ENCODE measurements around the gene DNASE1.
"Not testable (repeated sequence)": the region's sequence is repeated elsewhere in the genome, so short reads cannot be mapped to it uniquely, and the experiment has no call there.

DNASE1 gene

GRCh38 chr16:3655396-3656159 lies 1.1 kb downstream of the DNASE1 start:
- H3K9me3 ChIP-seq (ENCODE audit: insufficient read depth, low read length, severe bottlenecking), result no peaks in the 10 kb centered on the region
- H3K4me1 ChIP-seq (ENCODE audit: insufficient read depth, low read length), result no peaks in the 10 kb centered on the region
- H4K20me1 ChIP-seq (ENCODE audit: insufficient read depth, low read length), result peaks cover 2% of the 10 kb centered on the region
- H3K36me3 ChIP-seq (ENCODE audit: insufficient read depth, low read length), result peaks cover 70% of the 10 kb centered on the region
- H3K9ac ChIP-seq (ENCODE audit: low read depth, low read length), result no peak overlapping the region
- no peak overlapping the region for H3K4me2 ChIP-seq (ENCODE audit: insufficient read depth, low read length)
- H3K79me2 ChIP-seq (ENCODE audit: insufficient read depth, low read length), result no peaks in the 10 kb centered on the region
- no peak overlapping the region for H3K4me3 ChIP-seq (ENCODE audit: low read depth in 1 of 2, low read length in 2 of 2)
- H2AFZ ChIP-seq (ENCODE audit: low read depth, low read length), result no peak overlapping the region
- H3K27ac ChIP-seq (ENCODE audit: low read length), result no peak overlapping the region
- DNase-seq (no peak), ATAC-seq (ENCODE audit: insufficient read depth, low read depth) (no peak)
- TF ChIP-seq, protein P1, sequence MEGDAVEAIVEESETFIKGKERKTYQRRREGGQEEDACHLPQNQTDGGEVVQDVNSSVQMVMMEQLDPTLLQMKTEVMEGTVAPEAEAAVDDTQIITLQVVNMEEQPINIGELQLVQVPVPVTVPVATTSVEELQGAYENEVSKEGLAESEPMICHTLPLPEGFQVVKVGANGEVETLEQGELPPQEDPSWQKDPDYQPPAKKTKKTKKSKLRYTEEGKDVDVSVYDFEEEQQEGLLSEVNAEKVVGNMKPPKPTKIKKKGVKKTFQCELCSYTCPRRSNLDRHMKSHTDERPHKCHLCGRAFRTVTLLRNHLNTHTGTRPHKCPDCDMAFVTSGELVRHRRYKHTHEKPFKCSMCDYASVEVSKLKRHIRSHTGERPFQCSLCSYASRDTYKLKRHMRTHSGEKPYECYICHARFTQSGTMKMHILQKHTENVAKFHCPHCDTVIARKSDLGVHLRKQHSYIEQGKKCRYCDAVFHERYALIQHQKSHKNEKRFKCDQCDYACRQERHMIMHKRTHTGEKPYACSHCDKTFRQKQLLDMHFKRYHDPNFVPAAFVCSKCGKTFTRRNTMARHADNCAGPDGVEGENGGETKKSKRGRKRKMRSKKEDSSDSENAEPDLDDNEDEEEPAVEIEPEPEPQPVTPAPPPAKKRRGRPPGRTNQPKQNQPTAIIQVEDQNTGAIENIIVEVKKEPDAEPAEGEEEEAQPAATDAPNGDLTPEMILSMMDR (IDR thresholded peaks at IDR 0.05; ENCODE audit: borderline replicate concordance, extremely low read depth, low read length, poor library complexity, severe bottlenecking), result no peak
- no peak for TF ChIP-seq EZH2 (IDR thresholded peaks at IDR 0.05; ENCODE audit: borderline replicate concordance, low read depth, low read length, severe bottlenecking)
- no peaks in the 10 kb centered on the region for H3K27me3 ChIP-seq (ENCODE audit: insufficient read depth, low read length, poor library complexity)

GRCh38 chr16:3656160-3656490 lies 1.6 kb downstream of the DNASE1 start:
- not testable (repeated sequence) for H4K20me1 ChIP-seq (ENCODE audit: insufficient read depth, low read length); DNase-seq; H3K9me3 ChIP-seq (ENCODE audit: insufficient read depth, low read length, severe bottlenecking); H3K4me1 ChIP-seq (ENCODE audit: insufficient read depth, low read length); H2AFZ ChIP-seq (ENCODE audit: low read depth, low read length); H3K27me3 ChIP-seq (ENCODE audit: insufficient read depth, low read length, poor library complexity); H3K27ac ChIP-seq (ENCODE audit: low read length); H3K4me3 ChIP-seq (ENCODE audit: low read depth in 1 of 2, low read length in 2 of 2); H3K9ac ChIP-seq (ENCODE audit: low read depth, low read length); H3K4me2 ChIP-seq (ENCODE audit: insufficient read depth, low read length); ATAC-seq (ENCODE audit: insufficient read depth, low read depth); H3K79me2 ChIP-seq (ENCODE audit: insufficient read depth, low read length)
- H3K36me3 ChIP-seq (ENCODE audit: insufficient read depth, low read length), result peaks cover 72% of the 10 kb centered on the region

GRCh38 chr16:3656491-3657468 lies 2.3 kb downstream of the DNASE1 start:
- no peak overlapping the region for H3K4me2 ChIP-seq (ENCODE audit: insufficient read depth, low read length)
- H3K36me3 ChIP-seq (ENCODE audit: insufficient read depth, low read length), result peaks cover 73% of the 10 kb centered on the region
- no peaks in the 10 kb centered on the region for H3K79me2 ChIP-seq (ENCODE audit: insufficient read depth, low read length)
- H3K4me1 ChIP-seq (ENCODE audit: insufficient read depth, low read length), result no peaks in the 10 kb centered on the region
- DNase-seq (no peak), ATAC-seq (ENCODE audit: insufficient read depth, low read depth) (no peak)
- H3K9me3 ChIP-seq (ENCODE audit: insufficient read depth, low read length, severe bottlenecking), result no peaks in the 10 kb centered on the region
- peaks cover 5% of the 10 kb centered on the region for H4K20me1 ChIP-seq (ENCODE audit: insufficient read depth, low read length)
- no peak overlapping the region for H3K9ac ChIP-seq (ENCODE audit: low read depth, low read length)
- H2AFZ ChIP-seq (ENCODE audit: low read depth, low read length), result no peak overlapping the region
- no peaks in the 10 kb centered on the region for H3K27me3 ChIP-seq (ENCODE audit: insufficient read depth, low read length, poor library complexity)
- no peak overlapping the region for H3K4me3 ChIP-seq (ENCODE audit: low read depth in 1 of 2, low read length in 2 of 2)
- TF ChIP-seq, protein P1 (IDR thresholded peaks at IDR 0.05; ENCODE audit: borderline replicate concordance, extremely low read depth, low read length, poor library complexity, severe bottlenecking), result no peak
- TF ChIP-seq EZH2 (IDR thresholded peaks at IDR 0.05; ENCODE audit: borderline replicate concordance, low read depth, low read length, severe bottlenecking), result no peak
- no peak overlapping the region for H3K27ac ChIP-seq (ENCODE audit: low read length)

GRCh38 chr16:3659251-3659650 lies 4.8 kb downstream of the DNASE1 start:
- DNase-seq, result no peak

More at GRCh38 chr16:3659251-3659650, 4.8 kb downstream of the DNASE1 start:
- ATAC-seq (ENCODE audit: insufficient read depth, low read depth), result no peak
- Histone ChIP-seq H2AFZ (ENCODE audit: low read depth, low read length) (no peak overlapping the region), H3K27ac (ENCODE audit: low read length) (no peak overlapping the region), H3K4me1 (ENCODE audit: insufficient read depth, low read length) (no peaks in the 10 kb centered on the region), H3K79me2 (ENCODE audit: insufficient read depth, low read length) (no peaks in the 10 kb centered on the region), H3K4me2 (ENCODE audit: insufficient read depth, low read length) (no peak overlapping the region), H4K20me1 (ENCODE audit: insufficient read depth, low read length) (peaks cover 6% of the 10 kb centered on the region), H3K36me3 (ENCODE audit: insufficient read depth, low read length) (peaks cover 87% of the 10 kb centered on the region), H3K9ac (ENCODE audit: low read depth, low read length) (no peak overlapping the region), H3K9me3 (ENCODE audit: insufficient read depth, low read length, severe bottlenecking) (no peaks in the 10 kb centered on the region), H3K4me3 (ENCODE audit: low read depth in 1 of 2, low read length in 2 of 2) (no peak overlapping the region), H3K27me3 (ENCODE audit: insufficient read depth, low read length, poor library complexity) (no peaks in the 10 kb centered on the region)
- TF ChIP-seq, protein P1 (IDR thresholded peaks at IDR 0.05; ENCODE audit: borderline replicate concordance, extremely low read depth, low read length, poor library complexity, severe bottlenecking), result no peak
- no peak for TF ChIP-seq EZH2 (IDR thresholded peaks at IDR 0.05; ENCODE audit: borderline replicate concordance, low read depth, low read length, severe bottlenecking)
